Esophagus muscularis mucosa (tissue), 4 donors: Measurements from ENCODE around the gene CCDC167.

Experiments used
- CTCF ChIP-seq, 3 experiments: fragments of 200-600 bp in 2 of 3; fragments of 450-650 bp in 1 of 3; sonication (generic) in 2 of 3; IDR thresholded peaks; one replicate each; pipeline ENCODE4 v1.5.1; 2017 to 2019; ENCODE audit warnings: antibody characterized with exemption in 3 of 3, mild to moderate bottlenecking in 2 of 3, moderate library complexity in 1 of 3
- EP300 ChIP-seq: sonication (generic); formaldehyde crosslinking; IDR thresholded peaks from one replicate; pipeline ENCODE4 v1.6.1; 2017; ENCODE audit warnings: antibody characterized with exemption
- POLR2AphosphoS5 ChIP-seq, 2 donors: sonication (generic); formaldehyde crosslinking; IDR thresholded peaks; one replicate each; pipeline ENCODE4 v1.6.1; 2017; ENCODE audit warnings: antibody characterized with exemption in 2 of 2

GRCh38 chr6:37435816-37436215 lies 63.9 kb downstream of the CCDC167 start:
- TF ChIP-seq CTCF (IDR thresholded peaks at IDR 0.05) (no peak), POLR2AphosphoS5 (IDR thresholded peaks at IDR 0.05) (no peak), EP300 (no peak)
